Activated CD8-positive, alpha-beta memory T cell treated with anti-CD3 and anti-CD28 coated beads for 48 hours (primary cell): ENCODE measurements around the gene ATP13A2.

ENCODE experiments used
- DNase-seq, 3 experiments: peaks; one replicate each; pipeline ENCODE4 v3.0.0-alpha.2; 2020; ENCODE audit warnings: low read depth in 2 of 3, low spot score in 2 of 3

ATP13A2 gene

GRCh38 chr1:17004466-17005364 lies 7.0 kb downstream of the ATP13A2 start:
- no peak for DNase-seq

GRCh38 chr1:17002524-17002902 lies 9.2 kb downstream of the ATP13A2 start:
- DNase-seq: no peak

- DNase-seq: no peak
Measured at GRCh38 chr1:17001760-17002523, 9.8 kb downstream of the ATP13A2 start.

GRCh38 chr1:16999863-17000262 lies 11.9 kb downstream of the ATP13A2 start:
- DNase-seq: no peak

- no peak for DNase-seq
Measured at GRCh38 chr1:16998589-16998988, 13.1 kb downstream of the ATP13A2 start.

GRCh38 chr1:16996845-16997244 lies 14.9 kb downstream of the ATP13A2 start:
- DNase-seq: no peak

GRCh38 chr1:16993521-16994038 lies 18.1 kb downstream of the ATP13A2 start:
- no peak for DNase-seq

GRCh38 chr1:16992675-16993074 lies 19.1 kb downstream of the ATP13A2 start:
- DNase-seq: no peak

- no peak for DNase-seq
Measured at GRCh38 chr1:16992102-16992501, 19.6 kb downstream of the ATP13A2 start.

- DNase-seq: no peak
Measured at GRCh38 chr1:16991571-16991970, 20.2 kb downstream of the ATP13A2 start.

- no peak for DNase-seq
Measured at GRCh38 chr1:16989676-16990391, 21.9 kb downstream of the ATP13A2 start.

GRCh38 chr1:16988210-16988609 lies 23.5 kb downstream of the ATP13A2 start:
- DNase-seq: no peak

GRCh38 chr1:16986962-16987361 lies 24.8 kb downstream of the ATP13A2 start:
- DNase-seq: no peak

- DNase-seq: no peak
Measured at GRCh38 chr1:16986560-16986959, 25.2 kb downstream of the ATP13A2 start.

- no peak for DNase-seq
Measured at GRCh38 chr1:16986113-16986512, 25.6 kb downstream of the ATP13A2 start.

- DNase-seq: no peak
Measured at GRCh38 chr1:16984717-16985116, 27.0 kb downstream of the ATP13A2 start.

GRCh38 chr1:16983649-16984048 lies 28.1 kb downstream of the ATP13A2 start:
- no peak for DNase-seq

GRCh38 chr1:16982902-16983301 lies 28.8 kb downstream of the ATP13A2 start:
- no peak for DNase-seq

- no peak for DNase-seq
Measured at GRCh38 chr1:16981269-16981849, 30.4 kb downstream of the ATP13A2 start.

- DNase-seq: no peak
Measured at GRCh38 chr1:16980473-16981268, 31.1 kb downstream of the ATP13A2 start, which contains the start of gene MFAP2. Gene MFAP2 (minus strand): TSS chr1:16980620. CDS start chr1:16978273, 2,347 bp downstream.
